ENCODE measurements around the gene AGBL1.

Gene AGBL1

GRCh38 chr15:86634992-86635638 lies 555.4 kb downstream of the AGBL1 start:
- Histone ChIP-seq H3K9ac (no peak overlapping the region), H3K27me3 (ENCODE audit: insufficient read depth, low read depth) (no peaks in the 10 kb centered on the region), H3K4me3 (IDR thresholded peaks at IDR 0.05; ENCODE audit: insufficient read depth, low read depth, low read length) (no peak overlapping the region), H3K4me1 (ENCODE audit: low read depth, poor library complexity, severe bottlenecking) (no peaks in the 10 kb centered on the region), H3K27ac (no peak overlapping the region), H4K20me1 (ENCODE audit: insufficient read depth) (no peaks in the 10 kb centered on the region), H3K36me3 (ENCODE audit: insufficient read depth) (no peaks in the 10 kb centered on the region), H3K4me2 (no peak overlapping the region), H3K79me2 (ENCODE audit: insufficient read depth, low read depth) (no peaks in the 10 kb centered on the region), H2AFZ (ENCODE audit: low read depth) (no peak overlapping the region)
- TF ChIP-seq CTCF (conservative IDR thresholded peaks at IDR 0.05; ENCODE audit: low read depth, low read length): no peak

GRCh38 chr15:86644339-86644738 lies 564.7 kb downstream of the AGBL1 start:
- no peaks in the 10 kb centered on the region for H4K20me1 ChIP-seq (ENCODE audit: insufficient read depth)
- H3K4me2 ChIP-seq: no peak overlapping the region
- no peak overlapping the region for H3K4me3 ChIP-seq (IDR thresholded peaks at IDR 0.05; ENCODE audit: insufficient read depth, low read depth, low read length)
- no peak for TF ChIP-seq CTCF (conservative IDR thresholded peaks at IDR 0.05; ENCODE audit: low read depth, low read length)
- no peaks in the 10 kb centered on the region for H3K4me1 ChIP-seq (ENCODE audit: low read depth, poor library complexity, severe bottlenecking)
- no peak overlapping the region for H3K27ac ChIP-seq
- H3K79me2 ChIP-seq (ENCODE audit: insufficient read depth, low read depth): no peaks in the 10 kb centered on the region
- H3K9ac ChIP-seq: no peak overlapping the region
- no peaks in the 10 kb centered on the region for H3K27me3 ChIP-seq (ENCODE audit: insufficient read depth, low read depth)
- no peak overlapping the region for H2AFZ ChIP-seq (ENCODE audit: low read depth)
- no peaks in the 10 kb centered on the region for H3K36me3 ChIP-seq (ENCODE audit: insufficient read depth)

- Histone ChIP-seq H3K4me1 (ENCODE audit: low read depth, poor library complexity, severe bottlenecking) (no peaks in the 10 kb centered on the region), H2AFZ (ENCODE audit: low read depth) (no peak overlapping the region), H3K4me2 (no peak overlapping the region), H4K20me1 (ENCODE audit: insufficient read depth) (no peaks in the 10 kb centered on the region), H3K4me3 (IDR thresholded peaks at IDR 0.05; ENCODE audit: insufficient read depth, low read depth, low read length) (no peak overlapping the region), H3K27ac (no peak overlapping the region), H3K79me2 (ENCODE audit: insufficient read depth, low read depth) (no peaks in the 10 kb centered on the region), H3K36me3 (ENCODE audit: insufficient read depth) (no peaks in the 10 kb centered on the region), H3K9ac (no peak overlapping the region), H3K27me3 (ENCODE audit: insufficient read depth, low read depth) (no peaks in the 10 kb centered on the region)
- TF ChIP-seq CTCF (conservative IDR thresholded peaks at IDR 0.05; ENCODE audit: low read depth, low read length): no peak
Observed at GRCh38 chr15:86645925-86646500, 566.3 kb downstream of the AGBL1 start.

- Histone ChIP-seq H2AFZ (ENCODE audit: low read depth) (no peak overlapping the region), H3K4me3 (IDR thresholded peaks at IDR 0.05; ENCODE audit: insufficient read depth, low read depth, low read length) (no peak overlapping the region), H3K27me3 (ENCODE audit: insufficient read depth, low read depth) (no peaks in the 10 kb centered on the region), H3K79me2 (ENCODE audit: insufficient read depth, low read depth) (no peaks in the 10 kb centered on the region), H3K27ac (no peak overlapping the region), H3K4me1 (ENCODE audit: low read depth, poor library complexity, severe bottlenecking) (no peaks in the 10 kb centered on the region), H3K9ac (no peak overlapping the region), H4K20me1 (ENCODE audit: insufficient read depth) (no peaks in the 10 kb centered on the region), H3K4me2 (no peak overlapping the region), H3K36me3 (ENCODE audit: insufficient read depth) (no peaks in the 10 kb centered on the region)
- TF ChIP-seq CTCF (conservative IDR thresholded peaks at IDR 0.05; ENCODE audit: low read depth, low read length): no peak
Observed at GRCh38 chr15:86647810-86648440, 568.3 kb downstream of the AGBL1 start.
